NCI-H1436 treated with DMSO at 0.1 percent for 48 hours (cell line): ENCODE measurements around the gene TRPC6.

ENCODE experiments used
- DNase-seq: peaks from one replicate; lab custom pipeline; 2025; lab: John Stamatoyannopoulos, UW

Gene TRPC6

DNA sequence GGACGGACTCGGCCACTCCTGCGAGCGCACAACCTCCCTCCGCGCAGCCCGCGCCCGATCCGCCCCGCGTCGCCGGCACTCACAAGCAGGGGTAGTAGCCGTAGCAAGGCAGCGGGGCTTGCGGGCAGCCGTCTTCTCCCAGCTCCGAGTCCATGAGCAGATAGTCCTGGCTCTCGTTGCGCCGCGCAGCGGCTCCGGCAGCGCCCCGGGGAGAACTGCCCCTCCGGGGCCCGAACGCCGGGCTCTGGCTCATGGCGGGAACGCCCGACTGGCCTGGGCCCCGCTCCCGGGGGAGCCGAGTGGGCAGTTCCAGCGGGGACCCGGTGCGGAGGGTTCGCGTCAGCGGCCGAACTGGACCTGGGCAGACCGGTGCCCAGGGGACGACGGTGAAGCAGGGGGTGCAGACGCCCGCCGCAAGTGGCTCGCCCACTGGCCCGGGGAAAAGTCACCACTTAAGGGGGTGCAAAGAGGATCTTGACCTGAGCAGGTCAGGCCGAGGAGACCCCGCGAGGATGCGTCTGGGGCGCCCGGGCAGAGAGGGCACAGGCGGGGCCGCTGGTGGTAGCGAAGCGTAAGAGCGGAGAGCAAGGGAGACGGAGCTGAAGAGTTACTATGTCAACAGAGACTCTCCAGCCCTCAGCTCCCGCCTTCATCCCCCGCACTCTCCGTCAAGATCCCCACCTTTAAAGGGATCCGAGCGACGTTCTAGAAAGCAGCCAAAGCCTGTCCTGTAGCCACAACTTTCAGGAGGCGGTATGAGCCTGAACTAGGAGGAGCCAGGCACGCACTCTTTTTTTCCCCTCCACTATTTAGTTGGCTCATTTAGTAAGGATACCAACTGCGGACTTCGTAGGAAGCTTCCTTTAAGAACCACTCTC lies at the start of gene TRPC6:
Gene TRPC6 (minus strand): TSS at position 757 of the 878 bp plus-strand sequence. CDS start 504 bp downstream, at position 253.
- no peak for DNase-seq

- DNase-seq = no peak
Observed at GRCh38 chr11:101620026-101620425, 36.2 kb upstream of the TRPC6 start.

DNA sequence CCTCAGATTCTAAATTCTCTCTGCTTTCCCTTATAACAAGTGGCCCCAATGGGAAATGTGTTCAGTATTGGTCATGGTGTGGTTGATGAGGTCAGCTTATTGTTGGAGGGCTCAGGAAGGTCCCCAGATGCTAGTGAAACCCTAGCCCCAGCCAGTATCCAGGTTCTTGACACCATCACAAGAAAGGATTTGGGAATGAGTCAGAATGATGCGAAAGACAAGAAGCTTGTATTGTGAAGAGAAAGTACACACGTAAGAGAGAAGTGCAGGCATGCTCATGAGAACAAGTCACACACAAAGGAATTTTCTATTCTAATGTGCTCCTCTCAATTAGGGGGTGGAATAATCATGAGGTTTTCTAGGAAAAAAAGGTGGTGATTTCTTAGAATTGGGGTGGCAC lies 34.9 kb upstream of the TRPC6 start:
- DNase-seq = no peak

GRCh38 chr11:101617735-101618332 lies 34.0 kb upstream of the TRPC6 start:
- no peak for DNase-seq

GRCh38 chr11:101612481-101612880 lies 28.7 kb upstream of the TRPC6 start:
- no peak for DNase-seq

DNA sequence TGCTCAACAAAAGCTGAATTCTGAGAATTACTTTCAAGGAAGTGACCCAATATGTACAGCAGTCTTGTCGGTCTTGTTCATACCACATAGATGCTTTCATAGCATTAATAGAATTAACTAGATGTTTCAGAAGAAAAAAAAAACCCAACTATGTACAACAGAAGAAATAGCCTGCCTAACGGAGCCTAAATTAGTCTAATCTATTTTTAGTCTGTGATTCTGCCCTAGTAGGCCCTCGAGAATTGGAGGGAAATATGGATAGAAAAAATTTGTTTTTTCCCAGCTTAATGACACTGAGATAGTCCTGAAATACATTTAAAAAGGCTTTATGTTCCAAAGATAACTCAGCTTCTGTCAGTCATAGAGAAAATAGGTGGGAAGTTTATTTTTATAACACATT lies 17.1 kb upstream of the TRPC6 start:
- no peak for DNase-seq

DNA sequence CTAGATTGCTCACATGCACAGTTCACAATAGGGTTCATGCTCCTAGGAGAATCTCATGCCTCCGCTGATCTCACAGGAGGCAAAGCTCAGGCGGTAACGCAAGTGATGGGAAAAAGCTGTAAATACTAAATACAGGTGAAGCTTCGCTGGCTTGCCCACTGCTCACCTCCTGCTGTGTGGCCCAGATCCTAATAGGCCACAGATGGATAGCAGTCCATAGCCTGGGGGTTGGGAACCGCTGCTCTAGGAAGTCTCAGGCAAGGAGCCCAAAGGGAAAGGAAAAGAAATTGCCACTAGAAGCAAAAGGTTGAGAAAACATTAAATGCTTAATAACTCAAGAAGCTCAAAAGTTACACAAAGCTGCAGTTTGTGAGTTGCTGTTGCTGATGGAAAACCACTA lies 3.2 kb upstream of the TRPC6 start:
- DNase-seq = no peak

GRCh38 chr11:101584655-101585054 lies 848 bp upstream of the TRPC6 start:
- DNase-seq = no peak

GRCh38 chr11:101584129-101584515 lies 315 bp upstream of the TRPC6 start:
- no peak for DNase-seq

DNA sequence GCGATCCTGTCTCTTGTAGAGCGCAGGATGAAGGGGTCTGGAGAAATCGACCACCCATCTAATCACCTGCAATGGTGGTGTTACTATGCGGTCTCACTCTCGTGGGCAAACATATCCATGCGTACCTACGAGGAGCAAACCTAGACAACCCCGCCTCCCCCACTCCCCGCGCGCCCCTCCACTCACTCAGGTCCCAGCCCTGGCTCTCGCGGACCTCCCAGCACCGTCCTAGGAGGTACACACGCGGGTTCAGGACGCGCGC lies 887 bp downstream of the TRPC6 start:
- no peak for DNase-seq

DNA sequence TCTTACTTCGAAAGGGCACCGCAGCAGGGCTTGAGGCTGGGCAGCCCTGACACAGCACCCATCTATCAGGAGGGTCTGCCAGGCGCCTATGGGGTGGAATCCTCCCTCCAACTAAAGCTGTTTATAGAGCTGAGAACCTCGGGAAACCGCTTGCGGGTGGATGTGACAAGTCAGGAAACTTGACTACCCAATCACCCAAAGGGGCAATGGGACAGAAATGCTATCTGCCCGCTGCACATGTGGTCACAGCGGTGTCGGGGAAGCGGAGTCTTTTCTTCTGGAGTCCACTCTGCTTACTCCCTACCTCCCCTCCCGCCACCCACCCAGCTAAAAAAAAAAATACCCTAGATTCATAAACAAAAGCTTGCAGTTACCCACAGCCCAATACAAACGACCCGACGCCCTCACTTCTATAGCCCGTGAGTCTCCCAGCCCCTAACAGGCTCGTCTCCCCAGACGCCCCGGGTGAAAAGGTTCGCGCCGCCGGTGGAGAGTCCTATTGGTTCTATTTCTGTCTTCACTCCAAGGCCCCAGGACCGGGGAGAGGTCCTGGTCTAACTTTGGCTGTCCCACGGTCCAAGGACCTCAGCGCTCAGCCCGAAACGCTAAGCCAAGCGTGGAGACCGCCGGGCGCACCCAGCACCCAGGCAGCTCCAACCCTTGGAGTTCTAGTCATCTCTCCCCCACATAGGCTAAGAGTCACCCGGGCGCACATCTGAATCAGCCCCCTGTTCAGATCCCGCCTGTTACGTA lies 1.4 kb downstream of the TRPC6 start:
- DNase-seq = no peak

DNA sequence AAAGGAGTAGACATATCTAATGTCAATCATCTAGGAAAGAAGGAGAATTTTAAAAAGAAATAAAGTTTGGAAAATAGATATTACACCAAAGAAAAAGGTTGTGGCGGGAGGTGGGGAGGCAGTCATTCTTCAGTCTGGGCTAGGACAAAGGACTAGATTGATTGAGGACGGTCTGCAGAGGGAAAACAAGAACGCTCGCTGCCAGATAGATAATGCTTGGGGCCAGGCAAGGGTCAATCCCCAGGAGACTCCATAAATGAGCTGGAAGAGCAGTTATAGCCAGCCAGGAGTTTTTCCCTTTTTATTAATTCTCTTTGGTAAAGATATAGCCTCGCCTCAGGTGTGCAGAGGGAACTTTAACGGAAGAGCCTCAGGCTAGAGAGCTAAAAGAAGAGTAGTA lies 6.3 kb downstream of the TRPC6 start:
- no peak for DNase-seq

DNA sequence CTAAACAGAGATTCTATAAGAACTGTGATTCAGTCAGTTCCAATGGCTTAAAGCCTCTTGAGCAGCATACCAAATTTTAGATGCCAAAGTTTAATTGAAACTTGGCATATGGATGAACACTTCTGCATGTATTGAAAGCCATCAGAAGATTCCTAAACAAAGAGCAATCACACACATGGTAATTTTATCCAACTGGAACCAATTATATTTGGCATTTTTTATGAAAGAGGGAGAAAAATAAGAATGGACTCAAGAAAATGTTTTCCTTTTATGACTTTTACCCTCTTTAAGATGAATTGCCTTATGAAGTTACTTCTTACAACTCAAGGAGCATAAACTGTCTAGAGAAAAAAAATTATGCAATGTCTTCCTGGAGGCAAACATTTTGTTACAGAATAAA lies 7.4 kb downstream of the TRPC6 start:
- no peak for DNase-seq

DNA sequence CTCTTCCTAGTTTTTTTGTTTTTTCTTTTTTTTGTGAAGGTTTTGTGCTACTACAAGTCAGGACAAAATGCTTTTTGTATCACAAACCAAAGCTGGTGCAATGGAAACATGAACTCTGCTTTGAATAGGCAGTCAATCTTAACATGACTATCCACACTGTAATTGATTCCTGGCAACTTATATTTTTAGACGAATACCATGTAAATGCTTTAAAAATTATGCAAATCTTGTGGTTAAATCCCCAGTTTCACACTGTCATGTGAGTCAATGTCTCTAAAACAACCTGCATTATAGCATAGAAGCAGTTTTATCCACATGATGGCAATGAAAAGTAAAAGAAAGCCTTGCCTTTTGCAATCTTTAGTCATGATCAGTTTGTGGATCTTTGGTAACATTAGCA lies 8.9 kb downstream of the TRPC6 start:
- no peak for DNase-seq

- no peak for DNase-seq
Observed at GRCh38 chr11:101567071-101567470, 16.7 kb downstream of the TRPC6 start.

- no peak for DNase-seq
Observed at GRCh38 chr11:101566626-101567025, 17.2 kb downstream of the TRPC6 start.

DNA sequence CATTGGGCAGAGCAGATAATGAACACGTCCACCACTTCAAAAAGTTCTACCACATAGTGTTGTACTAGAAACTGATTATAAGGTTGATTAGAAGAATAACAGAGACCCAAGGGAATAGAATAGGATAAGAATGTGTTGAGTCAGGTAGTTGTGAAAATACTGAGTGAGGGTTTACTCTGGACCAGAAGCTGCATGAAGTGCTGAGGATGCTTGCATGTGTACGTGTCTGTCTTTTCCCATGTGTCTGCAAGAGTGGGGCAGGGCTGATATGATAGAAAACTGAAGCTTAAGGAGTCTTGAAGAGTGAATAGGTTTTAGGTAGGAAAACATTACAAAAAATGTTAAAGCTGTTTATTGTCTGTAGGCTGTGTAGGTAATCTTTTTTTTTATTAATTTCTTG lies 20.6 kb downstream of the TRPC6 start:
- DNase-seq = no peak

GRCh38 chr11:101555366-101555765 lies 28.4 kb downstream of the TRPC6 start:
- no peak for DNase-seq

- DNase-seq = no peak
Observed at GRCh38 chr11:101553891-101554292, 29.9 kb downstream of the TRPC6 start.

DNA sequence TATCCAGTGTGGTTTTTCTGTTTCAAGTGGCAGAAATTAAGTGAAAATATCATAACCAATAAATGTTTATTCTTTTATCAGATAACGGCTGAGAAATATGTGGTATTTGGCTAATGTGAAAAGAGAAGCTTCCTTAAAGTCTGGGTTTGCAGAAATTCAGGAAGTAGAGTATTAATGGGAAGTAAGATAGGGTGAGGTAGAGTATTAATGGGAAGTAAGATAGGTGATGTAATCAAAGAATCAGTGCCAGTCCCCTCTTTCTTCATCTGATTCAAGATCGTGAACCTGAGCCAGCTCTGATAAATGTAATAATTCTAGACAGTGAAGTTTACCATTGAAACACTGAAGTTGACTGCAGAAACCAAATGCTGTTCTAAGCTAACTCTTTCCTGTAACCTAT lies 30.9 kb downstream of the TRPC6 start:
- DNase-seq = no peak

DNA sequence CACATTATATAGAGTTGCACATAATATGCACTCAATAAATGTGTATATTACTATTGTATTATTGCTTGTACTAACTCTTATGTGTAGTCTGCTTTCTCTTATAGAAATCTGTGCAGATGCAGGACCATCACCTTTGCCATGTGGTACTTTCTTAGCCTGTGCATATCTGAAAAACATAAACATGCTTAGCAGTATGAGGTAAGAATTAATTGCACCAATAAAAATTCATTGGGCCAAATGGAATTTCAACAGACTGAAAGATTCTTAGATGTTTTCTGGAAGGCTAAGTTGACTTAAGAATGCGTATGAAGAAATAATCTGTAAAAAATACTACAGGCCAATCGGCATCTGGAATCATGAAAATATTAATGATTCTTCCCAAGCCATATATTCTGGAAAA lies 55.3 kb downstream of the TRPC6 start:
- no peak for DNase-seq

GRCh38 chr11:101523634-101524260 lies 60.1 kb downstream of the TRPC6 start:
- DNase-seq = no peak

DNA sequence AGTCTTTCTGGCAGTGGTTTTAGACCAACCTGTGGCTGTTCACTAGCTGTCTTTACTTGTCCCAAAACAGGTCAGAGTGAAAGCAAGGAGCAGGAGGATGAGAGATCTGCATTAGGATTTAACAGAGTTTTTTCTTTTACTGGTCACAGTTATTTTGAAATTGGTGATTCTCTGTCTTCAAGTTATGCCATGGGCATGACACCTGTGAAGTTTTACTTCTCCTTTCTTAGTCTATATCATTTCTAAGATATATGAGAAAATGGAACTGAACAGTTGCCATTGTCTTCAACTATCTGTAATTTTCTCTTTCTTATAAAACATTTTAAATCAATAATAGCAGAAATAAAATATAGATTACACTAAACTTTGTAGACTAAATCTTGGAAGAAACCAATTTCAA lies 60.6 kb downstream of the TRPC6 start:
- DNase-seq = no peak
